HL-60 (cell line): ENCODE results near the gene WIF1.

Experiments
- DNase-seq, 2 experiments: peaks; one replicate each; pipeline ENCODE4 v3.0.0-alpha.2; 2010 to 2020; ENCODE audit warnings: low read depth in 1 of 2, low spot score in 1 of 2
- H3K27ac ChIP-seq: fragments of 250-450 bp; sonication (Bioruptor Pico); replicated peaks from 2 replicates; pipeline ENCODE4 v1.5.1; 2020; ENCODE audit warnings: mild to moderate bottlenecking, moderate library complexity
- H3K27me3 ChIP-seq: fragments of 250-450 bp; sonication (Bioruptor Pico); 2 replicates; pipeline ENCODE4 v1.5.1; 2021; ENCODE audit warnings: mild to moderate bottlenecking, moderate library complexity; ENCODE audit not compliant: insufficient read depth, poor library complexity, severe bottlenecking
- H3K4me3 ChIP-seq: replicated peaks from 2 replicates; pipeline ENCODE4 v1.5.1; 2011; ENCODE audit warnings: mild to moderate bottlenecking, control low read depth, low read length; ENCODE audit not compliant: insufficient read depth
- CTCF ChIP-seq: IDR thresholded peaks from one replicate; pipeline ENCODE4 v1.5.1; 2011; ENCODE audit warnings: low read length, control low read depth, inconsistent platforms; ENCODE audit not compliant: insufficient read depth
- GABPA ChIP-seq: IDR thresholded peaks from 2 replicates; pipeline ENCODE4 v1.6.1; 2012; ENCODE audit warnings: low read depth
- POLR2AphosphoS5 ChIP-seq: IDR thresholded peaks from 2 replicates; pipeline ENCODE4 v1.6.1; 2012; ENCODE audit warnings: low read depth
- REST ChIP-seq: IDR thresholded peaks from 2 replicates; pipeline ENCODE4 v1.6.1; 2012; ENCODE audit warnings: low read depth; ENCODE audit not compliant: insufficient replicate concordance
- SPI1 ChIP-seq: IDR thresholded peaks from 2 replicates; pipeline ENCODE4 v1.6.1; 2012; ENCODE audit warnings: low read depth, mild to moderate bottlenecking, borderline replicate concordance

The WIF1 gene

GRCh38 chr12:65113621-65114035 is 7.5 kb downstream of the WIF1 start:
- Histone ChIP-seq H3K27me3 (peaks cover 14% of the 10 kb centered on the region), H3K4me3 (no peak overlapping the region), H3K27ac (no peak overlapping the region)
- no peak for DNase-seq
- TF ChIP-seq SPI1, result no peak

GRCh38 chr12:65106948-65107347 is 14.2 kb downstream of the WIF1 start:
- no peak for DNase-seq

GRCh38 chr12:65100140-65100539 is 21.0 kb downstream of the WIF1 start:
- no peak overlapping the region for H3K4me3 ChIP-seq
- DNase-seq, result no peak
- peaks cover 8% of the 10 kb centered on the region for H3K27me3 ChIP-seq
- H3K27ac ChIP-seq, result no peak overlapping the region
- no peak for TF ChIP-seq GABPA
- no peak for TF ChIP-seq CTCF
- TF ChIP-seq SPI1, result no peak
- TF ChIP-seq REST, result no peak
- TF ChIP-seq POLR2AphosphoS5, result no peak

More at GRCh38 chr12:65106948-65107347, 14.2 kb downstream of the WIF1 start:
- TF ChIP-seq CTCF (peak; percentile 3), POLR2AphosphoS5 (no peak)
- Histone ChIP-seq H3K27ac (no peak overlapping the region), H3K27me3 (peaks cover 2% of the 10 kb centered on the region), H3K4me3 (no peak overlapping the region)

- Histone ChIP-seq H3K27ac (no peak overlapping the region), H3K4me3 (no peak overlapping the region), H3K27me3 (peaks cover 8% of the 10 kb centered on the region)
- TF ChIP-seq GABPA (no peak), REST (no peak), CTCF (no peak), POLR2AphosphoS5 (no peak), SPI1 (no peak)
- DNase-seq, result no peak
Measured at GRCh38 chr12:65099182-65099581, 21.9 kb downstream of the WIF1 start.
